ENCODE data around the gene FPR1. TPM values are rescaled to one million over a fixed set of nuclear protein-coding genes. Genes with fewer than 3 reads are reported as not detected.

Gene FPR1
- total and polyA plus RNA-seq, 2 of the 13 experiments (the other 11 are each of a cell fraction or from before 2014, with no cell fraction given), result not detected

DNA sequence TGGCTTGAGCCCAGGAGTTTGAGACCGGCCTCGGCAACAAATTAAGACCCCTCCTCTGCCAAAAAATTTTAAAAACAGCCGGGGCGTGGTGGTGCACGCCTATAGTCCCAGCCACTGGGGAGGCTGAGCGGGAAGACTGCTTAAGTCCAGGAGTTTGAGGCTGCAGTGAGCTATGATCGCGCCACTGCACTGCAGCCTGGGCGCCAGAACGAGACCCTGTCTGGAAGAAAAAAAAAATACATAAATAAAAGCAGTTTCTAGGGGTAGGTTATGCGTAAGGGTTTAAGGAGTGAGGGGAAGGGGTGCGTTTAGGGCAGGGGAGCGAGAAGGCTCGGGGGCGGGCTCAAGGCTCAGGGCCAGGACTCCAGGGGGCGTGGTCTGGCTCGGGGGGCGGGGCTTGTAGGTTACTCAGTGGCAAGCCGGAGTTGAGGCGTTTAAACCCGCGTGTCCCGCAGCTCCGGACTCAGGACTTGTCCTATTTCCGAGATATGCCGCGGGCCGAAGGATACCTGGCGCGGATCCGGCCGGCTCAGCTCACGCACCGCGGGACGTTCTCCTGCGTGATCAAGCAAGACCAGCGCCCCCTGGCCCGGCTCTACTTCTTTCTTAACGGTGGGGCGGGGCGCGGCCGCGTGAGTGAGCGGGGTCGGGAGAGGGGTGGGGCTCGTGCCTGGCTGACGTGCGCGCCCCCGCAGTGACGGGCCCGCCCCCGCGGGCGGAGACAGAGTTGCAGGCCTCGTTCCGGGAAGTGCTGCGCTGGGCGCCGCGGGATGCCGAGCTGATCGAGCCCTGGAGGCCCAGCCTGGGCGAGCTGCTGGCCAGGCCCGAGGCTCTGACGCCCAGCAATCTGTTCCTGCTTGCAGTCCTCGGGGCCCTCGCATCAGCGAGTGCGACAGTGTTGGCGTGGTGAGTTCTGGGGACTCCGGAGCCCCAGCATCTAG lies 47.8 kb downstream of the FPR1 start (continued):
- TF ChIP-seq ZNF318 (CRISPR knock-in tag; IDR thresholded peaks at IDR 0.05) (no peak), ATM (IDR thresholded peaks at IDR 0.05; ENCODE audit: borderline replicate concordance) (no peak), ZNF558 (CRISPR knock-in tag; IDR thresholded peaks at IDR 0.05; ENCODE audit: borderline replicate concordance) (0 out of 2 replicates have a peak, but pooled peaks have one; percentile 41), FOXK1 (CRISPR knock-in tag; IDR thresholded peaks at IDR 0.05; ENCODE audit: borderline replicate concordance, low read depth) (no peak), ZNF570 (CRISPR knock-in tag; IDR thresholded peaks at IDR 0.05; ENCODE audit: borderline replicate concordance) (no peak)
- TF ChIP-seq, protein P1, sequence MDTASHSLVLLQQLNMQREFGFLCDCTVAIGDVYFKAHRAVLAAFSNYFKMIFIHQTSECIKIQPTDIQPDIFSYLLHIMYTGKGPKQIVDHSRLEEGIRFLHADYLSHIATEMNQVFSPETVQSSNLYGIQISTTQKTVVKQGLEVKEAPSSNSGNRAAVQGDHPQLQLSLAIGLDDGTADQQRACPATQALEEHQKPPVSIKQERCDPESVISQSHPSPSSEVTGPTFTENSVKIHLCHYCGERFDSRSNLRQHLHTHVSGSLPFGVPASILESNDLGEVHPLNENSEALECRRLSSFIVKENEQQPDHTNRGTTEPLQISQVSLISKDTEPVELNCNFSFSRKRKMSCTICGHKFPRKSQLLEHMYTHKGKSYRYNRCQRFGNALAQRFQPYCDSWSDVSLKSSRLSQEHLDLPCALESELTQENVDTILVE (CRISPR knock-in tag; IDR thresholded peaks at IDR 0.05), result 0 out of 2 replicates have a peak, but pooled peaks have one; percentile 45
